NCI-H128 (cell line): Measurements from ENCODE around the gene PHACTR4.
"Not testable (repeated sequence)": the region's sequence is repeated elsewhere in the genome, so short reads cannot be mapped to it uniquely, and the experiment has no call there.

ENCODE experiments used
- DNase-seq: peaks from one replicate; lab custom pipeline; 2025; ENCODE audit not compliant: unreplicated experiment; lab: John Stamatoyannopoulos, UW

PHACTR4 gene

DNA sequence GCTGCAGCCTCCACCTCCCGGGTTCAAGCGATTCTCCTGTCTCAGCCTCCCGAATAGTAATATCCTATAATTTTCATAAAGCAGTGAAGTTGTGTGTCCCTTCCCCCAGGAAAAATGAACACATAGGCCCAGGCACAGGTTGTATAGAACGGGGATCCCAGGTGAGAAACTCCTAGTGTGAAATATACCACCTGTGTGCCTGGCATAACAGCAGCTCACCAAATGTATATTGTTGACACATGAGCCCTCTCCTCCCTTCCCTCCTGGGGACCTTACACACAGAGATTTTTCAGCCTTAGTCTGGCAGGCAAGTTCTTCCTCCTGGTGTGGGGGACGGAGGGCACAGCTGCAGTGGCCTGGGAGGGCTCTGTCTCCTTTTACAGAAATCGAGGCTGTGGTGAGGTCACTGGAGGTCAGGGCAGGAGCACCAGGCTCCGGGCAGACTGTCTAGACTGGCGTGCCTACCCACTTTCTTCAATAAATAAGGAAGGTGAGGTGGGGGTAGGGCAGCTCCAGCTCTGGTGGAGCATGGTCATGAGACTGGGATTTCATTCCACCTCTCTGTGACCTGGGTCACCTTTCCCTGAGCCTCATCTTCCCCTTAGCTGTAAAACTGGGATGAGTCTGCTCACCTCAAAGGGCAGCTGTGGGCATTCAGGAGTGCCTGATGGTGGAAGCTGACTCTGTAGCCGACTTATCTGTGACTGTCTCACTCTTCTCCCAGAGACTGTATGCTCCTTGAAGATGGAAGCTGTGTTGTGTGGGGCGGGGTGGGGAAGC is 150.6 kb downstream of the PHACTR4 start:
- DNase-seq, result no peak

- not testable (repeated sequence) for DNase-seq
These were observed 151.3 kb downstream of the PHACTR4 start for GRCh38 chr1:28520796-28521195.

- DNase-seq, result no peak
These were observed 152.1 kb downstream of the PHACTR4 start for GRCh38 chr1:28521502-28522164.

- not testable (repeated sequence) for DNase-seq
These were observed 153.0 kb downstream of the PHACTR4 start for GRCh38 chr1:28522537-28522936.

GRCh38 chr1:28525002-28525642 is 155.6 kb downstream of the PHACTR4 start:
- DNase-seq, result not testable (repeated sequence)

DNA sequence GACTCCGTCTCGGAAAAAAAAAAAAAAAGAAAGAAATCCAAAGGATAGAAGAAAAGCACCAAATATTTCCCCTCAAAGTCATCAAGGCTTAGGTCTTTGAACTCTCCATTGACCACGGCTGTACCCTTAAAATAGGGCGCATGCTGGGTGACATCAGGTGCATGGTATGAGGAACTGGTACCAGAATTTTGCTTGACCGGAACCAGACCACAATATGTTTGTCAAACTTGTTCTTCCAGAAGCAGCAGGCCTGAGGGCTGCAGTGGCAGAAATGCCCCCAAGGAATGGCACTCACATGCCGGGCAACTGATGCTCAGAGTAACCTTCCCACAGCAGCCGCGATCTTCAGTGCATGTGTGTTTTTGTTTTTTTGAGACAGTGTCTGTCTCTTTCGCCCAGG is 157.3 kb downstream of the PHACTR4 start:
- DNase-seq, result no peak

DNA sequence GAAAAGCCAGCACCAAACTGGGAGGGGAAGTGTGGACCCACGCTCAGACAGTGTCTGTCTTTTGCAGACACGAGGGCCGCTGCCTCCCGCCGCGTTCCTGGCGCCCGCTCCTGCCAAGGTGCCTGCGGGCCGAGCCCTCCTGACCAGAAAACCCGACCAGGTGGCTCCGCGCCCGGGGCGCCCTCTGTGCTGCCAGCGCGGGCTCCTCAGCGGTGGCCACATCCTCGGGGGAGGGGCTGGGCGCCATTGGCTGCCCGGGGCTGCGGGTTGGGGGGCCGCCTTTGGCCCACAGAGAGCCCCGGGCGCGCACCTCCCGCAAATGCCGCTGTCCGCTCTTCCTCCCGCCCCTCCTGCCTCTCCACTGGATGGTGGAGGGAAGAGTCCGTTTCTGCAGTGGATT is 160.9 kb downstream of the PHACTR4 start:
- DNase-seq, result no peak

DNA sequence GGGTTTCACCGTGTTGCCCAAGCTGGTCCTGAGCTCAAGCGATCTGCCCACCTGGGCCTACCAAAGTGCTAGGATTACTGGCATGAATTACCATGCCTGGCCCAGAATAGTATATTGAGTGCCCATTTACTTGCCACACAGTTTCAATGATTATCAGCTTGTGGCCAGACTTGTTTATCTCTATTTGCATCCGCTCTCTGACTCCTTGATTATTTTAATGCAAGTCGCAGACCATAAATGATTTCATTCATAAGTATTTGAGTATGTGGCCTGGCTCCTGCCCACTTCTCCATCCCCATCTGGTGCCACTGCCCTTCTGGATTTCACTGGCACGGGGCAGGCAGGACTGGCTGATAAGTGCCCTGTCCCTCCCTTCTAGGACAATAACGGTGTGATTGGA is 165.1 kb downstream of the PHACTR4 start:
- no peak for DNase-seq

- no peak for DNase-seq
These were observed 165.6 kb downstream of the PHACTR4 start for GRCh38 chr1:28535180-28535579.

GRCh38 chr1:28537457-28538199 is 168.1 kb downstream of the PHACTR4 start:
- no peak for DNase-seq

- DNase-seq, result no peak
These were observed 168.7 kb downstream of the PHACTR4 start for GRCh38 chr1:28538286-28538685.

DNA sequence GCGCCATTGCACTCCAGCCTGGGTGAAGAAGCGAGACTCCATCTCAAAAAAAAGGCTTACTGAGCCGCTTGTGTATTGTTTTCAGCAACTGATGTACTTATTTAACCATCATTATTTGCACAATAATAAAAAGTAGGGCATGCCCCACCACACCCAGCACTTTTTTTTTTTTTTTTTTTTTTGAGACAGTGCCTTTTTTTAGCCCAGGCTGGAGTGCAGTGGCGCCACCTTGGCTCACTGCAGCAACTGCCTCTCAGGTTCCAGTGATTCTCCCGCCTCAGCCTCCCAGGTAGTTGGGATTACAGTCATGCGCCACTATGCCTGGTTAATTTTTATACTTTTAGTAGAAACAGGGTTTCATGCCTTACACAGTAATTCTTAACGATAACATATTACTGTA is 171.1 kb downstream of the PHACTR4 start:
- DNase-seq, result no peak

GRCh38 chr1:28541414-28542015 is 172.0 kb downstream of the PHACTR4 start:
- not testable (repeated sequence) for DNase-seq

DNA sequence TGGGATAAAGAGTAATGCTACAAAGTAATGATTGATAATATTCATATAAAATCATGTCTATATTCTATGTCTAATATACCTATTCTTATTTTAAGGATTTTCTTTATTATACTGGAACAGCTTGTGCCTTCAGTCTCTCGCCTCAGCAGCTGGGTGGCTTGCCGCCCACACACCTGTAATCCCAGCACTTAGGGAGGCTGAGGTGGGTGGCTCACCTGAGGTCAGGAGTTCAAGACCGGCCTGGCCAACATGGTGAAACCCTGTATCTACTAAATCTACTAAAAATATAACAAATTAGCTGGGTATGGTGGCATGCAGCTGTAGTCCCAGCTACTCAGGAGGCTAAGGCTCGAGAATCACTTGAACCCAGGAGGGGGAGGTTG is 175.7 kb downstream of the PHACTR4 start:
- DNase-seq, result no peak

- DNase-seq, result no peak
These were observed 178.8 kb downstream of the PHACTR4 start for GRCh38 chr1:28548318-28548717.
